D721Med (cell line): ENCODE data around the gene ATP10A.
"Not testable (repeated sequence)": the region's sequence is repeated elsewhere in the genome, so short reads cannot be mapped to it uniquely, and the experiment has no call there.

Experiments used
- DNase-seq: peaks from one replicate; pipeline ENCODE4 v3.0.0; 2011; ENCODE audit warnings: low spot score; ENCODE audit not compliant: insufficient read length
- FAIRE-seq: peaks from 2 replicates; lab custom pipeline; 2011; peaks lifted over from hg19 to GRCh38; lab: Jason Lieb, UNC
- TF ChIP-seq, protein P1 (sequence below): IDR thresholded peaks from 2 replicates; pipeline ENCODE4 v1.5.1; 2012; ENCODE audit warnings: mild to moderate bottlenecking, control low read depth; ENCODE audit not compliant: insufficient read depth; ENCODE audit errors: missing control alignments

Gene ATP10A

DNA sequence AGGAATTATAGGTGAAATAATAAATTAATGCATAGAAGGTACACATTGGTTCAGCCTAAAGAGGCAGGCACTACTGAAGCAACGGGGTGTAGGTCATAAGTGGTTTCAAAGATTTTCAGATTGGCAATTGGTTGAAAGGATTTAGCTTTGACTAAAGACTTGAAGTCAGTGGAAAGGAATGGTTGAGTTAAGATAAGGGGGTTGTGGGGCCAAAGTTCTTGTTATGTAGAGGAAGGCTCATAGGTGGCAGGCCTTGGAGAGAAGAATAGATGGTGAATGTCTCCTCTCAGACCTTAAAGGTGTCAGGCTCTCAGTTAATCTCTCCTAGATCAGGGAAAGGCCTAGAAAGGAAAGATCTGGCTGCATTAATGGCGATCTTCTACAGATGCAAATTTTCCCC lies 209.8 kb downstream of the ATP10A start:
- TF ChIP-seq, protein P1, sequence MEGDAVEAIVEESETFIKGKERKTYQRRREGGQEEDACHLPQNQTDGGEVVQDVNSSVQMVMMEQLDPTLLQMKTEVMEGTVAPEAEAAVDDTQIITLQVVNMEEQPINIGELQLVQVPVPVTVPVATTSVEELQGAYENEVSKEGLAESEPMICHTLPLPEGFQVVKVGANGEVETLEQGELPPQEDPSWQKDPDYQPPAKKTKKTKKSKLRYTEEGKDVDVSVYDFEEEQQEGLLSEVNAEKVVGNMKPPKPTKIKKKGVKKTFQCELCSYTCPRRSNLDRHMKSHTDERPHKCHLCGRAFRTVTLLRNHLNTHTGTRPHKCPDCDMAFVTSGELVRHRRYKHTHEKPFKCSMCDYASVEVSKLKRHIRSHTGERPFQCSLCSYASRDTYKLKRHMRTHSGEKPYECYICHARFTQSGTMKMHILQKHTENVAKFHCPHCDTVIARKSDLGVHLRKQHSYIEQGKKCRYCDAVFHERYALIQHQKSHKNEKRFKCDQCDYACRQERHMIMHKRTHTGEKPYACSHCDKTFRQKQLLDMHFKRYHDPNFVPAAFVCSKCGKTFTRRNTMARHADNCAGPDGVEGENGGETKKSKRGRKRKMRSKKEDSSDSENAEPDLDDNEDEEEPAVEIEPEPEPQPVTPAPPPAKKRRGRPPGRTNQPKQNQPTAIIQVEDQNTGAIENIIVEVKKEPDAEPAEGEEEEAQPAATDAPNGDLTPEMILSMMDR = no peak

DNA sequence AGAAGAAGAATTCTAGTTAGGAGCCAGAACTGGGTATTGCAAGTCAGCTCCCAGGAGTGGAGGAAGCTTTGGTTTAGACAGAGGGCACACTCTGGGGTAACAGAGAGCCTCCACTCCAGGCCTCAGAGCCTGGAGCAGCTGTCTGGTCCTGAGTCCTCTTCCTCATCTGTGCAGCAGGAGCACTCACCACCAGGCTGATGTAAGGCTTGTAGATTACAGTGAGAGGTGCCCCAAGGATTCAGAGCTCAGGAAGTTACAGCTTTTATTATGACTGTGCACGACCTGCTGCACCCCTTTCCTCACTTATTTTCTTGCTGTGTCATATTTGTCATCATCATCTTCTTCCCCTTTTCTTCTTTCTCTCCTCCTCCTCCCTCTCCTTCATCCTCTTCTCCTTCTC lies 210.4 kb downstream of the ATP10A start:
- DNase-seq (no peak), FAIRE-seq (no peak)
- TF ChIP-seq, protein P1 = no peak

More for the DNA sequence above, 209.8 kb downstream of the ATP10A start:
- no peak for DNase-seq
- FAIRE-seq = no peak

- FAIRE-seq (no peak), DNase-seq (no peak)
- TF ChIP-seq, protein P1 = no peak
These were observed 213.7 kb downstream of the ATP10A start for GRCh38 chr15:25649390-25649789.

- TF ChIP-seq, protein P1 = no peak
- no peak for FAIRE-seq
- DNase-seq = no peak
These were observed 220.0 kb downstream of the ATP10A start for GRCh38 chr15:25643120-25643519.

- DNase-seq (no peak), FAIRE-seq (no peak)
- TF ChIP-seq, protein P1 = no peak
These were observed 221.4 kb downstream of the ATP10A start for GRCh38 chr15:25641762-25642161.

DNA sequence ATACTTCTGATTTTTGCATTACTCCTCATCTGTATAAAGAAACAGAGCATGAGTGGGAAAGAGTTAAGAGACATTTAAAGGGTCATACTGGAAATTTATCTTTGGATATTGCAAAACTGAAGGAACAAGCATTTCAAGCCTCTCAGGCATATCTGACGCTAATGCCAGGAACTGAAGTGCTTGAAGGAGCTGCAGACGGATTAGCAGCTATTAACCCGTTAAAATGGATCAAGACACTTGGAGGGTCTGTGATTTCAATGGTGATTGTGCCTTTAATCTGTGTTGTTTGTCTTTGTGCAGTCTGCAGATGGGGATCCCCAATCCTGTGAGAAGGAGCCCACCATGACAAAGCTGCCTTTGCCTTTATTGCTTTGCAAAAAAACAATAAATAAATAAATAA lies 221.8 kb downstream of the ATP10A start:
- TF ChIP-seq, protein P1 = no peak
- DNase-seq = no peak
- no peak for FAIRE-seq

GRCh38 chr15:25640959-25641358 lies 222.2 kb downstream of the ATP10A start:
- DNase-seq, FAIRE-seq: not testable (repeated sequence)

GRCh38 chr15:25640381-25640780 lies 222.7 kb downstream of the ATP10A start:
- TF ChIP-seq, protein P1 = no peak
- DNase-seq (no peak), FAIRE-seq (no peak)

- not testable (repeated sequence) for DNase-seq
These were observed 226.6 kb downstream of the ATP10A start for GRCh38 chr15:25636486-25636885.

More at GRCh38 chr15:25636486-25636885, 226.6 kb downstream of the ATP10A start:
- not testable (repeated sequence) for FAIRE-seq
